GM12874 (cell line): Measurements from ENCODE around the gene YPEL3.

Experiments used
- CTCF ChIP-seq: IDR thresholded peaks from 2 replicates; pipeline ENCODE4 v1.5.1; 2011; ENCODE audit warnings: low read depth, mild to moderate bottlenecking, control low read depth, low read length, moderate library complexity; ENCODE audit not compliant: insufficient read depth

Gene YPEL3

GRCh38 chr16:30092373-30093010 is 3.5 kb downstream of the YPEL3 start:
- TF ChIP-seq CTCF = peak; percentile 97

- TF ChIP-seq CTCF = peak; percentile 92
These were observed 4.3 kb downstream of the YPEL3 start, which contains the start of gene TBX6 for GRCh38 chr16:30091474-30092372. Gene TBX6 (minus strand): TSS chr16:30091924. CDS start chr16:30091193, 731 bp downstream.

GRCh38 chr16:30090610-30091331 is 5.2 kb downstream of the YPEL3 start:
- TF ChIP-seq CTCF = no peak

GRCh38 chr16:30088832-30089624 is 7.0 kb downstream of the YPEL3 start:
- no peak for TF ChIP-seq CTCF

GRCh38 chr16:30088237-30088831 is 7.7 kb downstream of the YPEL3 start:
- no peak for TF ChIP-seq CTCF

- TF ChIP-seq CTCF = no peak
These were observed 8.7 kb downstream of the YPEL3 start for GRCh38 chr16:30087181-30087898.
